C4-2B (cell line): ENCODE data around the gene KCTD16.

Source experiments
- H3K27ac ChIP-seq: fragments of 450-650 bp; 2 replicates; pipeline ENCODE4 v1.5.1; 2017
- ZFX ChIP-seq: fragments of 450-650 bp; IDR thresholded peaks from 2 replicates; pipeline ENCODE4 v1.6.1; 2017
- TF ChIP-seq, protein P1 (sequence below): fragments of 450-650 bp; conservative IDR thresholded peaks from 2 replicates; pipeline ENCODE4 v1.5.1; 2017; ENCODE audit warnings: mild to moderate bottlenecking

KCTD16 gene

DNA sequence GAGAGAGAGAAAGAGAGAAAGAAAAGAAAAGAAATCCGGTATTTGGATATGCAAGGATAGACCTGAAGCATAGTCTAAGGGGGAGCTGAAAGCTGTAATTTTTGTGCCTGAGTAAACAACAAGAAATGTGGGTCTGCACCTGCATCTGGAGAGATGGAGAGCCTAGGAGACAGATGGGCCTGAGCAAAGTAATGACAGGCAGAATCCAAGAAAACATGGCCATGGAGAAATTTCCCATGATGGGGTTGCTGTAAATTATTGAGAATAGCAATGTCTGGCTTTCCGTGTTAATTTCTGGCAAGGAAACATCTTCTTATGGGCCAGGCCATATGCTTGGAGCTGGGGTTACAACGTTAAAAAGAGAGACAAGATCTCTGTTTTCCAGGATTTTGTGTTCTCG, 40.4 kb upstream of the KCTD16 start:
- no peak for TF ChIP-seq ZFX
- TF ChIP-seq, protein P1, sequence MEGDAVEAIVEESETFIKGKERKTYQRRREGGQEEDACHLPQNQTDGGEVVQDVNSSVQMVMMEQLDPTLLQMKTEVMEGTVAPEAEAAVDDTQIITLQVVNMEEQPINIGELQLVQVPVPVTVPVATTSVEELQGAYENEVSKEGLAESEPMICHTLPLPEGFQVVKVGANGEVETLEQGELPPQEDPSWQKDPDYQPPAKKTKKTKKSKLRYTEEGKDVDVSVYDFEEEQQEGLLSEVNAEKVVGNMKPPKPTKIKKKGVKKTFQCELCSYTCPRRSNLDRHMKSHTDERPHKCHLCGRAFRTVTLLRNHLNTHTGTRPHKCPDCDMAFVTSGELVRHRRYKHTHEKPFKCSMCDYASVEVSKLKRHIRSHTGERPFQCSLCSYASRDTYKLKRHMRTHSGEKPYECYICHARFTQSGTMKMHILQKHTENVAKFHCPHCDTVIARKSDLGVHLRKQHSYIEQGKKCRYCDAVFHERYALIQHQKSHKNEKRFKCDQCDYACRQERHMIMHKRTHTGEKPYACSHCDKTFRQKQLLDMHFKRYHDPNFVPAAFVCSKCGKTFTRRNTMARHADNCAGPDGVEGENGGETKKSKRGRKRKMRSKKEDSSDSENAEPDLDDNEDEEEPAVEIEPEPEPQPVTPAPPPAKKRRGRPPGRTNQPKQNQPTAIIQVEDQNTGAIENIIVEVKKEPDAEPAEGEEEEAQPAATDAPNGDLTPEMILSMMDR: no peak
- H3K27ac ChIP-seq: no peak overlapping the region

DNA sequence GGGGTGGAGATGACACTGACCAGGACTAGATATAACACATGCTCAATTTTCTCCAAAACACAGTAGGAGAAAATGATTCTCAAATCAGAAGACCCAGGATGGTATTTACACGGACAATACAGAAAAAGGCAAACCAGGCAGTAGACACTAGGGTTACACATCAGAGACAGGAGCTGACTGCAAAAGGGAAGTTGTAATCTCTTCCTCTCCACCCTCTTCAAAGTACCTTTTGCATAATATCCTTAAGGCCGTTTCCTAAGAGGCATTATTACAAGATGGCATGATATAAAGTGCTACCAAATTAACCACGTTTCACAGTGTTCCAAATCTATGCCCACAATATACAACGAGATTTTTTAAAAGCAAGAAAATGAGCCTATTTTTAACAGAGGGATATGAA, 39.4 kb upstream of the KCTD16 start:
- no peak overlapping the region for H3K27ac ChIP-seq
- no peak for TF ChIP-seq ZFX
- TF ChIP-seq, protein P1: no peak

- H3K27ac ChIP-seq: no peak overlapping the region
- TF ChIP-seq ZFX: no peak
Observed at GRCh38 chr5:144133050-144133633, 37.5 kb upstream of the KCTD16 start.

DNA sequence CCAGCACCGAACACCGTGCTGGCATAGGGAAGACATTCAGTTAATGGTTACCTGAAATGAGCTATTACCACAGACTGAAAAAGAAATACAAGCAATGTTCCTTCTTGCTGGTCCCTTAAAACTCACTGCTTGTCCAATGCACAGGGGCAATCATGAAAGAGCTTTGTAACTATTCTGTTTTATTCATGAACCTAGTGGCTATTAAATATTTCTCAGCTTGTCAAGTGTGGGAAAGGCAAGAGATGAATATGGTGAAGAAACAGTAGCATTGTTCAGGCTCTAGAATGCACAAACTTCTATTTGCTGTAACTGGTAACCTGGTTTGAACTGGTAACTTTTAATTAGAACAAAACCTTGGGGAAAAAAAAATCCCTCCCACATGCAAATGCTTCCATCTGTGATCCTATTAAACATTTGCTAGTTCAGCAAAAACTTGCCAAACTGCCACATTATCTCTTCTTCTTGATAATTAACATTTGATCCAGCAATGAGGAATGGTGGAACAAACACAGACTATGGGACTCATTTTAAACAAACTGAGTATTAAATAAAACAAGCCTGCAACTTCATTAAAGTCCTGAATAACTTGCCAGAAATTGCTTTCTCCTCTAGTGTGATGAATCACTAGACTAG, 36.4 kb upstream of the KCTD16 start:
- no peak overlapping the region for H3K27ac ChIP-seq

GRCh38 chr5:144135113-144135762, 35.4 kb upstream of the KCTD16 start:
- TF ChIP-seq ZFX: no peak
- TF ChIP-seq, protein P1: no peak
- H3K27ac ChIP-seq: no peak overlapping the region

More for the DNA sequence above, 36.4 kb upstream of the KCTD16 start:
- TF ChIP-seq, protein P1: no peak
- no peak for TF ChIP-seq ZFX

- TF ChIP-seq ZFX: no peak
- TF ChIP-seq, protein P1: no peak
- H3K27ac ChIP-seq: no peak overlapping the region
Observed at GRCh38 chr5:144139586-144139985, 31.1 kb upstream of the KCTD16 start.

DNA sequence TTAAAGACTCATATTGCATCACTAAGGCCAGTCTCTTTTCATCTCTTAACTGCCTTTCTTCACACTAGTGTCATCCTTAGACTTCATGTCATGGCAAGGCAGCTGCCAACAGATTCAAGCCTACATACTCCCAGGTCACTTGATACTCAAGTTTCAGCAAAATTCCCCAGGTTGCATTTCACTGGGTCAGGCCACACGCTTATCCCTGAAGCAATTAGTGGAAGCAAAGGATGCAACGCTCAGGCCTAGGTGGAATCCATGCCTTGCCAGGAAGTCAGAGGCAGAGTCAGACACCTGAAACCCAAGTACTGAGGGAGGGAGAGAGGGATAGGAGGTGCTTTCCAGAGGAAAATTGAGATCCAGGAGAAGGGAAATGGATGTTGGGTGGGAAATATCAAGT, 29.1 kb upstream of the KCTD16 start:
- H3K27ac ChIP-seq: no peak overlapping the region
- no peak for TF ChIP-seq ZFX
- TF ChIP-seq, protein P1: no peak
